ENCODE measurements around the gene CPO.

DNA sequence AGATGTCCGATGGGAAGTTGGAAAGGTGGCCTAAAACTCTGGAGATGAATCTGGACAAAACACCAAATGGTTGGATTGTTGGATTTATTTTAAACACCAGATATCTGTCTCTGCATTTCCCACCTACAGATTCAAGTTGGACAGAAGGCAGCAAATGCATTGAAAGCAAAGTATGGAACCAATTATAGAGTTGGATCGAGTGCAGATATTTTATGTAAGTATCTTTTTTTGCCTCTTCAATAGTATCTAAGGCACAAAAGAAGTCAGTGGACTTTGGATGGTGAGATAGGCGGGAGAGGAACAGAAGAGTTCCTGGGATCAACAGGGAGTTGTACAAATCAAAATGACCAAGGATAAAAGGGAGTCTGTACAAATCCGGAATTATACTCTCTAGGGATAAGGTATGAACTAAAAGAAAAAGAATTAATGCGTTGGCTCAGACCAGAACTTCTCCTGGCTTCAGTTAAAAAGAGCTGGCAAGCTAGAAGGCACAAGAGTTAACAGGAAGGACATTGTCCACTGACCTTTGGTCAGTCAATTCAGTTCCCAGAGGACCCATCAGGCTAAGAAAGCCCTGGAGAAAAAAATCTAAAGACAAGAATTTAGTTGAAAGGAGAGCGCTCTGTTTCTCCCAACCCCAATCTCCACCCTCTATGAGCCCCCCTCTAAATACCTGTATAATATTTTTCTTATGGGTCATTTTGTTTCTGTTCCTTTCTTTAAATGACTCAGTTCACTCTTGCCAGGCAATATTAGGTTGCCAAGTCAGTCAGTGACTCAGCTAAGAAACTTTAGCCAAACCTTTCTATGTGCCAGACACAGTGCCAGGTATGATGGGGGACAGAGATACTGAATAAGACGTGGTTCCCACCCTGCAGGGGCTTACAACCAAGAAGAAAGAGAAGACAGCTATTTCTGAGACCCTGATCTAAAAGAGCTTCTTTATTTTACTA is 29.1 kb downstream of the CPO start:
- TF ChIP-seq, protein P1, sequence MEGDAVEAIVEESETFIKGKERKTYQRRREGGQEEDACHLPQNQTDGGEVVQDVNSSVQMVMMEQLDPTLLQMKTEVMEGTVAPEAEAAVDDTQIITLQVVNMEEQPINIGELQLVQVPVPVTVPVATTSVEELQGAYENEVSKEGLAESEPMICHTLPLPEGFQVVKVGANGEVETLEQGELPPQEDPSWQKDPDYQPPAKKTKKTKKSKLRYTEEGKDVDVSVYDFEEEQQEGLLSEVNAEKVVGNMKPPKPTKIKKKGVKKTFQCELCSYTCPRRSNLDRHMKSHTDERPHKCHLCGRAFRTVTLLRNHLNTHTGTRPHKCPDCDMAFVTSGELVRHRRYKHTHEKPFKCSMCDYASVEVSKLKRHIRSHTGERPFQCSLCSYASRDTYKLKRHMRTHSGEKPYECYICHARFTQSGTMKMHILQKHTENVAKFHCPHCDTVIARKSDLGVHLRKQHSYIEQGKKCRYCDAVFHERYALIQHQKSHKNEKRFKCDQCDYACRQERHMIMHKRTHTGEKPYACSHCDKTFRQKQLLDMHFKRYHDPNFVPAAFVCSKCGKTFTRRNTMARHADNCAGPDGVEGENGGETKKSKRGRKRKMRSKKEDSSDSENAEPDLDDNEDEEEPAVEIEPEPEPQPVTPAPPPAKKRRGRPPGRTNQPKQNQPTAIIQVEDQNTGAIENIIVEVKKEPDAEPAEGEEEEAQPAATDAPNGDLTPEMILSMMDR (IDR thresholded peaks at IDR 0.05; ENCODE audit: insufficient read depth, low read length, poor library complexity, severe bottlenecking), result no peak
- no peak for TF ChIP-seq EZH2phosphoT487 (conservative IDR thresholded peaks at IDR 0.05; ENCODE audit: low read length)
